IPS-18a (cell line): ENCODE results near the gene LHB.
A peak's percentile ranks its signal among the peaks of the same experiment; 100 is the strongest.
"Not testable (repeated sequence)": the region's sequence is repeated elsewhere in the genome, so short reads cannot be mapped to it uniquely, and the experiment has no call there.

ENCODE experiments used
- H3K27ac ChIP-seq: one replicate; pipeline ENCODE4 v1.5.1; 2013; ENCODE audit warnings: low read length
- H3K27me3 ChIP-seq: one replicate; pipeline ENCODE4 v1.6.1; 2013; ENCODE audit warnings: mild to moderate bottlenecking, low read length; ENCODE audit not compliant: control insufficient read depth, insufficient read depth
- H3K36me3 ChIP-seq: one replicate; pipeline ENCODE4 v1.6.1; 2013; ENCODE audit warnings: low read depth, low read length; ENCODE audit not compliant: control insufficient read depth
- H3K4me1 ChIP-seq: one replicate; pipeline ENCODE4 v1.6.1; 2013; ENCODE audit warnings: low read depth, low read length; ENCODE audit not compliant: control insufficient read depth
- H3K4me3 ChIP-seq: one replicate; pipeline ENCODE4 v1.5.1; 2013; ENCODE audit warnings: low read length
- H3K9ac ChIP-seq: one replicate; pipeline ENCODE4 v1.6.1; 2013; ENCODE audit warnings: mild to moderate bottlenecking, low read length, moderate library complexity
- H3K9me3 ChIP-seq: one replicate; pipeline ENCODE4 v1.6.1; 2013; ENCODE audit warnings: low read depth, low read length; ENCODE audit not compliant: control insufficient read depth

The LHB gene

DNA sequence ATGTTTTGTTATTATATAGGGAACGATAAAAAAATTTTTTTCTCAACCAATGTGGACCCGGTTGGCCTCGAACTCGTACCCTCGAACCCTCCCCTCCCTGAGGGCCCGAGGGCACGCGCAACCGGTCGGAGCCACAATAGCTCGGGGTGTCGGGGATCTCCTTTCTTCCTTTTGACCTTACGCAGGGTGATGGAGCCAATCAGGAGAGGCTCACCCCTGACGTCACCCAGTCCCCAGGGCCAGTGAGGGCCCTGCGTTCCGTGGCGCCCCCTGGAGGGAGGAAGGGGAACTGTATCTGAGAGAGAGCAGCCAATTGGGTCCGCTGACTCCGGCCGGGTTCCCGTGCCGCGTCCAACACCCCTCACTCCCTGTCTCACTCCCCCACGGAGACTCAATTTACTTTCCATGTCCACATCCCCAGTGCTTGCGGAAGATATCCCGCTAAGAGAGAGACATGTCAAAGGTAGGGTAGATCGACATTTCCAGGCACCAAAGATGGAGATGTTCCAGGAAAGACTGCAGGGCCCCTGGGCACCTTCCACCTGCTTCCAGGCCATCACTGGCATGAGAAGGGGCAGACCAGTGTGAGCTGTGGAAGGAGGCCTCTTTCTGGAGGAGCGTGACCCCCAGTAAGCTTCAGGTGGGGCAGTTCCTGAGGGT, 14.9 kb upstream of the LHB start, which contains the start of gene CGB2:
Gene CGB2 (plus strand): TSS at position 249 of the 660 bp plus-strand sequence. CDS start 206 bp downstream, at position 455.
- H3K36me3 ChIP-seq, H3K4me3 ChIP-seq, H3K9me3 ChIP-seq, H3K9ac ChIP-seq, H3K27me3 ChIP-seq, H3K4me1 ChIP-seq, H3K27ac ChIP-seq: not testable (repeated sequence)

DNA sequence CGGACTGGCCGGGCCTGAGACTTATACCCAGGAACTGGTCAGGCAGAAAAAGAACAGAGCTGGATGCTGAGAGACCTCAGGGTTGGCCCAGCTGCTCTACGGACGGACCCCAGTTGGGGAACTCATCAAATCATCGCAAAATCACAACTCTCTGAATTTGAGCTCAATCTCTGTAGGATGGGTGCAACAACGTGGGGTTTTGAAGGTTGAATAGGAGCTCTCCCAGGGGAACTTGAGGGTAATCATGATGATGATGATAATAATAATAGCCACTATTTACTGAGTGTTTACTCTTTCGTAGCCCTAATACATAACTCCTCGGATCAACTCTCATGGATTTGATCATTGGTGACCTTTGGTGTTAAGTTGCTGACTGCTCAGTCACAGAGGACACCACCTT, 13.4 kb upstream of the LHB start:
- H3K9ac ChIP-seq, H3K27ac ChIP-seq, H3K4me3 ChIP-seq, H3K36me3 ChIP-seq, H3K27me3 ChIP-seq, H3K4me1 ChIP-seq, H3K9me3 ChIP-seq: not testable (repeated sequence)

- not testable (repeated sequence) for H3K27ac ChIP-seq
Observed at GRCh38 chr19:49029749-49030148, 12.9 kb upstream of the LHB start.

DNA sequence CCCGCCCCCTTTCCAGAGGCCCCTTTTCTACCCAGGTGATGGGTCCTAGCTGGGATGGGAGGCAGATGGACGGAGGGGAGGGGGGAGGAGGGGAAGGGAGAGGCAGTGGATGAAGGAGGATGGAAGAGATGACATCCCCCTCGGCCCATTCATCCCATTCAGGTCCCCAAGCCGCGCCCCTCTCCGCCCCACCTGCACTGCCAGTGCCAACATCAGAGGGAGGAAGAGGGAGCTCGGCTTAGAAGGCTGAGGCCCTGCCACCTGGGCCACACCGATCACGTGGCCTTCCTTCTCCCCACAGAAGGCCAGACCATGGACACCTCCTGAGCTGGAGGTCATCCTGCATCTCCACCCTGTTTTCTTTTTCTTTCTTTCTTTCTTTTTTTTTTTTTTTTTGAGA, 11.8 kb upstream of the LHB start:
- H3K9me3 ChIP-seq, H3K36me3 ChIP-seq, H3K4me3 ChIP-seq, H3K9ac ChIP-seq, H3K27ac ChIP-seq, H3K27me3 ChIP-seq, H3K4me1 ChIP-seq: not testable (repeated sequence)

More at GRCh38 chr19:49029749-49030148, 12.9 kb upstream of the LHB start:
- not testable (repeated sequence) for H3K4me1 ChIP-seq, H3K9me3 ChIP-seq, H3K9ac ChIP-seq, H3K4me3 ChIP-seq, H3K27me3 ChIP-seq, H3K36me3 ChIP-seq

DNA sequence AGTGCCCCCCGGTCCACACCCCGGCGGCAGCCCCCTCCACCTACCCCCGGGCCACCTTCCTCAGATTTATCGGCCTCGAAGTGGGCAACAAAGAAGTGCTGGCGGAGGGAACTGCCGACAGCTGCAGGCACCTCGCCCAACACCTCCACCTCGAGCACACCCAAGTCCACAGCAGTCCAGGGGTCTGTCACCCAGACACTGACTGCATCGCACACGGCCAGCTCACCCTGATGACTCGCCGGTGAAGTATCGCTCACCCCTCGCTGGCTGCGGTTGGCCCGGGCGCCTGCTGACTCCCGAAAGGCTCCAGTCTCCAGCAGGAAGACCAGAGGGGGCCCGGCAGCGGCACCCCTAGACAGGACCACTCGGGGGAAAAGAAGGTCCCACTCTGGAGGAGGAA, 8.7 kb upstream of the LHB start:
- not testable (repeated sequence) for H3K36me3 ChIP-seq, H3K27ac ChIP-seq, H3K4me3 ChIP-seq, H3K4me1 ChIP-seq, H3K9ac ChIP-seq, H3K9me3 ChIP-seq
- H3K27me3 ChIP-seq = peaks cover 16% of the 10 kb centered on the region

DNA sequence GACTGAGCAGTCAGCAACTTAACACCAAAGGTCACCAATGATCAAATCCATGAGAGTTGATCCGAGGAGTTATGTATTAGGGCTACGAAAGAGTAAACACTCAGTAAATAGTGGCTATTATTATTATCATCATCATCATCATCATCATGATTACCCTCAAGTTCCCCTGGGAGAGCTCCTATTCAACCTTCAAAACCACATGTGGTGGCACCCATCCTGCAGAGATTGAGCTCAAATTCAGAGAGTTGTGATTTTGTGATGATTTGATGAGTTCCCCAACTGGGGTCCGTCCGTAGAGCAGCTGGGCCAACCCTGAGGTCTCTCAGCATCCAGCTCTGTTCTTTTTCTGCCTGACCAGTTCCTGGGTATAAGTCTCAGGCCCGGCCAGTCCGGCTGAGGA, 8.2 kb upstream of the LHB start:
- H3K4me1 ChIP-seq, H3K27ac ChIP-seq, H3K9me3 ChIP-seq, H3K36me3 ChIP-seq, H3K9ac ChIP-seq, H3K4me3 ChIP-seq: not testable (repeated sequence)
- H3K27me3 ChIP-seq = peaks cover 19% of the 10 kb centered on the region

DNA sequence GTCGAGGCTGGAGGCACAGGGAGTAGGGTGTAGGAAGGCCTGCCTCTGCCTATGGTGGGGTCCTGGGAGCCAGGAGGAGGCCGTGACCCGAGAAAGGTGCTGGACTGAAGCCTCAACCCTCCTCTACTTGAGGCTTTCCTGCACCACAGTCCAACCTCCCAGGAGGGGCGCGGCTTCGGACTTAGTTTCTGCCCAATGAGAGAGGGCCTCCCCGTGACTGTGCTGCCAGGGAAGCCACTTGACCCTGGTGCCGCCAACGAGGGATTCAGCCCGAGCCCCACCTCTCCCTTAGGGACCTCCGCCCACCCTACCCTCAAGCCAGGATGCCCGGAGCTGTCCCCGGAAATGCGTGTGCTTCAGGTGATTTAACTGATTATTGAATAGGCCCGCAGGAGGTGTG, 7.3 kb upstream of the LHB start, which contains the start of gene CGB3:
Gene CGB3 (minus strand): TSS at position 101 of the 400 bp plus-strand sequence. CDS start 362 bp downstream, outside the sequence.
- H3K9ac ChIP-seq, H3K36me3 ChIP-seq, H3K27ac ChIP-seq, H3K9me3 ChIP-seq, H3K4me3 ChIP-seq, H3K4me1 ChIP-seq: not testable (repeated sequence)
- peaks cover 20% of the 10 kb centered on the region for H3K27me3 ChIP-seq

DNA sequence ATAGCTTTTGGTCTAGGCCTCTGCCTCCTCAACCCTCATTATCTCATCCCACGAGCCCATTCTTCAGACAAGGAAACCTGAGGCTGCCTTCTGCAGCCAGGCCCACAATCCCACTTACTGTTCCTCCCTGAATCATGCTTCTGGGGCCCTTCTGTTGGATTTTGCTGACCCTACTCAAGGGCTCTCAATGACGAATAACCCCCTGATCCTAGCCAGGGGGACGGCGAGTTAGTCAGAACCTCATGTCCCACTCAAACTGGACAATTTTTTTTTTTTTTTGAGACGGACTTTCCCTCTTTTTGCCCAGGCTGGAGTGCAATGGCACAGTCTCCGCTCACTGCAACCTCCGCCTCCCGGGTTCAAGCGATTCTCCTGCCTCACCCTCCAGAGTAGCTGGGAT, 5.2 kb upstream of the LHB start:
- Histone ChIP-seq H3K4me3 (no peak overlapping the region), H3K9me3 (no peaks in the 10 kb centered on the region), H3K36me3 (no peaks in the 10 kb centered on the region), H3K4me1 (peaks cover 4% of the 10 kb centered on the region), H3K9ac (no peak overlapping the region), H3K27me3 (peaks cover 38% of the 10 kb centered on the region), H3K27ac (no peak overlapping the region)

GRCh38 chr19:49020931-49021895, 4.3 kb upstream of the LHB start:
- H3K4me1 ChIP-seq = peaks cover 4% of the 10 kb centered on the region
- no peak overlapping the region for H3K4me3 ChIP-seq
- no peaks in the 10 kb centered on the region for H3K9me3 ChIP-seq
- H3K9ac ChIP-seq = no peak overlapping the region
- peaks cover 38% of the 10 kb centered on the region for H3K27me3 ChIP-seq
- H3K27ac ChIP-seq = no peak overlapping the region
- H3K36me3 ChIP-seq = no peaks in the 10 kb centered on the region

- peaks cover 4% of the 10 kb centered on the region for H3K36me3 ChIP-seq
- no peak overlapping the region for H3K4me3 ChIP-seq
- peaks cover 38% of the 10 kb centered on the region for H3K27me3 ChIP-seq
- no peak overlapping the region for H3K27ac ChIP-seq
- peaks cover 4% of the 10 kb centered on the region for H3K4me1 ChIP-seq
- no peaks in the 10 kb centered on the region for H3K9me3 ChIP-seq
- H3K9ac ChIP-seq = no peak overlapping the region
Observed at GRCh38 chr19:49020342-49020741, 3.5 kb upstream of the LHB start.

- H3K4me3 ChIP-seq = peak overlapping the region; percentile 12
Observed at GRCh38 chr19:49019242-49019932, 2.5 kb upstream of the LHB start.

More at GRCh38 chr19:49019242-49019932, 2.5 kb upstream of the LHB start:
- Histone ChIP-seq H3K36me3 (peaks cover 9% of the 10 kb centered on the region), H3K9me3 (no peaks in the 10 kb centered on the region), H3K27ac (no peak overlapping the region), H3K4me1 (peaks cover 4% of the 10 kb centered on the region), H3K9ac (no peak overlapping the region), H3K27me3 (peaks cover 38% of the 10 kb centered on the region)
